Stimulated activated CD8-positive, alpha-beta memory T cell treated with anti-CD3 and anti-CD28 coated beads, Interleukin-12 subunit alpha, Interleukin-12 subunit beta, amount 100 ng/mL, for 24 hours (primary cell): Measurements from ENCODE around the gene CLEC6A.
"Not testable (repeated sequence)": the region's sequence is repeated elsewhere in the genome, so short reads cannot be mapped to it uniquely, and the experiment has no call there.

Experiments used
- DNase-seq: peaks from one replicate; pipeline ENCODE4 v3.0.0-alpha.2; 2020; ENCODE audit errors: extremely low read depth

CLEC6A gene

GRCh38 chr12:8455727-8456360 lies at the start of gene CLEC6A:
Gene CLEC6A, plus strand, starts transcription at chr12:8455962. Its CDS starts 150 bp downstream, at chr12:8456112.
- DNase-seq, result no peak

GRCh38 chr12:8419576-8419975 lies 36.2 kb upstream of the CLEC6A start:
- DNase-seq, result not testable (repeated sequence)

GRCh38 chr12:8420506-8420905 lies 35.3 kb upstream of the CLEC6A start:
- no peak for DNase-seq

GRCh38 chr12:8444536-8445278 lies 11.1 kb upstream of the CLEC6A start:
- not testable (repeated sequence) for DNase-seq

GRCh38 chr12:8445731-8446130 lies 10.0 kb upstream of the CLEC6A start:
- no peak for DNase-seq

GRCh38 chr12:8446642-8447547 lies 8.9 kb upstream of the CLEC6A start:
- no peak for DNase-seq

GRCh38 chr12:8449355-8449859 lies 6.4 kb upstream of the CLEC6A start:
- DNase-seq, result no peak

GRCh38 chr12:8452036-8452435 lies 3.7 kb upstream of the CLEC6A start:
- no peak for DNase-seq

- DNase-seq, result no peak
Measured at GRCh38 chr12:8453021-8453513, 2.7 kb upstream of the CLEC6A start.

- DNase-seq, result no peak
Measured at GRCh38 chr12:8453796-8454195, 2.0 kb upstream of the CLEC6A start.

GRCh38 chr12:8455271-8455670 lies 491 bp upstream of the CLEC6A start:
- no peak for DNase-seq

- DNase-seq, result no peak
Measured at GRCh38 chr12:8461426-8461825, 5.7 kb downstream of the CLEC6A start.

GRCh38 chr12:8465301-8465996 lies 9.7 kb downstream of the CLEC6A start:
- DNase-seq, result no peak

- DNase-seq, result no peak
Measured at GRCh38 chr12:8466241-8466640, 10.5 kb downstream of the CLEC6A start.

GRCh38 chr12:8471090-8471489 lies 15.3 kb downstream of the CLEC6A start:
- no peak for DNase-seq

- DNase-seq, result no peak
Measured at GRCh38 chr12:8475508-8476203, 19.9 kb downstream of the CLEC6A start.

GRCh38 chr12:8482571-8483061 lies 26.9 kb downstream of the CLEC6A start:
- no peak for DNase-seq

GRCh38 chr12:8483079-8483478 lies 27.3 kb downstream of the CLEC6A start:
- no peak for DNase-seq

- DNase-seq, result no peak
Measured at GRCh38 chr12:8491646-8492530, 36.1 kb downstream of the CLEC6A start.

- DNase-seq, result no peak
Measured at GRCh38 chr12:8493084-8493483, 37.3 kb downstream of the CLEC6A start.
